MCF 10A (cell line): ENCODE data around the gene PDZRN4. TPM values are rescaled to one million over a fixed set of nuclear protein-coding genes. Genes with fewer than 3 reads are reported as not detected.
A peak's percentile ranks its signal among the peaks of the same experiment; 100 is the strongest.

Experiments
- BruUV-seq: library from RNA; stranded (reverse); fragments of 400-500 nt; replicated peaks from 2 replicates; lab custom pipeline; 2021; lab: Mats Ljungman, UMichigan
- CTCF ChIA-PET: fragments of 300-600 bp; sonication (Branson Sonifier 250); formaldehyde crosslinking; extraction: SDS; loops from one replicate; lab custom pipeline; 2021; ENCODE audit warnings: antibody characterized with exemption, inconsistent platforms; lab: Yijun Ruan, JAX
- POLR2A ChIA-PET: fragments of 300-600, 350-650 bp; sonication (Branson Sonifier 250); formaldehyde crosslinking; extraction: SDS; loops from one replicate; lab custom pipeline; 2020; ENCODE audit warnings: antibody characterized with exemption, inconsistent platforms; lab: Yijun Ruan, JAX
- DNase-seq: peaks from one replicate; pipeline ENCODE4 v3.0.0-alpha.2; 2018; ENCODE audit not compliant: unreplicated experiment
- H3K27ac Mint-ChIP-seq: one replicate; pipeline ENCODE4 v1.8.0; 2022; ENCODE audit warnings: mild to moderate bottlenecking, low read depth, mixed read lengths; ENCODE audit not compliant: unreplicated experiment
- H3K27me3 Mint-ChIP-seq: one replicate; pipeline ENCODE4 v1.8.0; 2022; ENCODE audit warnings: mixed read lengths; ENCODE audit not compliant: insufficient read depth, unreplicated experiment
- H3K36me3 Mint-ChIP-seq: one replicate; pipeline ENCODE4 v1.8.0; 2022; ENCODE audit warnings: mild to moderate bottlenecking, moderate library complexity, mixed read lengths; ENCODE audit not compliant: insufficient read depth, unreplicated experiment
- H3K4me1 Mint-ChIP-seq: one replicate; pipeline ENCODE4 v1.8.0; 2022; ENCODE audit warnings: mixed read lengths; ENCODE audit not compliant: insufficient read depth, unreplicated experiment
- H3K4me3 Mint-ChIP-seq: one replicate; pipeline ENCODE4 v1.8.0; 2022; ENCODE audit warnings: mild to moderate bottlenecking, moderate library complexity, mixed read lengths; ENCODE audit not compliant: unreplicated experiment
- H3K9me3 Mint-ChIP-seq: one replicate; pipeline ENCODE4 v1.8.0; 2022; ENCODE audit warnings: mixed read lengths; ENCODE audit not compliant: unreplicated experiment
- intact Hi-C: fragments of 100-400 bp; cut with micrococcal nuclease; formaldehyde crosslinking; loops from 2 replicates; pipeline ENCODE4 v1.14.1; 2022
- total RNA-seq: library from RNA; stranded (reverse); gene quantifications from 2 replicates; pipeline ENCODE4 v1.2.3, GENCODE V29; 2022
- TF ChIP-seq, protein P1 (sequence below): fragments of 200-600 bp; IDR thresholded peaks from one replicate; pipeline ENCODE4 v1.8.0; 2022; ENCODE audit warnings: antibody characterized with exemption, mild to moderate bottlenecking; ENCODE audit not compliant: unreplicated experiment

Gene PDZRN4
- total RNA-seq, 1 experiment from 2014 or later = not detected

DNA sequence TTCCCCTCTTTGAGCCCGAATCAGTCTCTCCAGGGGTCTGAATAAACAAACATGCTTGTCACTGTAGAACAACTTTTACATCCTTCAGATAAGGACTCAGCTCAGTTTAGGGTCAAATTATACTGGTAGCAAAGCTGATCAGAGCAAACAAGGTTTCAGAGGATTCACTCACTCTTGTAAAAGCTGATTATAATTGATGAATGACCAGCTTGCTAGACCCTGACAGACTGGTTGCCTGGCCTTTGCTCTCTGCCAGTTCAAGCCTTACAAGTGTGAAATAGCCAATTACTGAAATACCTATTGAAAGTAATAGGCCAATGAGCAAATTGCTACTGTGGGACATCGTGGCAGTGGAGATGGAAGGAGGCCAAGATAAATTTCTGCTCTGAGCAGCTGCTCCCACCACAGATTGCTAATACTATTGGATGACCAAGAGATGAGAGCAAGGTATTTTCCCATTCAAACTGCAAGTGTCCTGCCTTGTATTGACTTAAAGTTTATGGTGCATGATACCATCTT lies 177.6 kb downstream of the PDZRN4 start:
- intact Hi-C loops = loop anchor here (10.0 kb wide), 1 partner anchor 659 kb away; no protein-coding TSS in a partner anchor
- TF ChIP-seq, protein P1, sequence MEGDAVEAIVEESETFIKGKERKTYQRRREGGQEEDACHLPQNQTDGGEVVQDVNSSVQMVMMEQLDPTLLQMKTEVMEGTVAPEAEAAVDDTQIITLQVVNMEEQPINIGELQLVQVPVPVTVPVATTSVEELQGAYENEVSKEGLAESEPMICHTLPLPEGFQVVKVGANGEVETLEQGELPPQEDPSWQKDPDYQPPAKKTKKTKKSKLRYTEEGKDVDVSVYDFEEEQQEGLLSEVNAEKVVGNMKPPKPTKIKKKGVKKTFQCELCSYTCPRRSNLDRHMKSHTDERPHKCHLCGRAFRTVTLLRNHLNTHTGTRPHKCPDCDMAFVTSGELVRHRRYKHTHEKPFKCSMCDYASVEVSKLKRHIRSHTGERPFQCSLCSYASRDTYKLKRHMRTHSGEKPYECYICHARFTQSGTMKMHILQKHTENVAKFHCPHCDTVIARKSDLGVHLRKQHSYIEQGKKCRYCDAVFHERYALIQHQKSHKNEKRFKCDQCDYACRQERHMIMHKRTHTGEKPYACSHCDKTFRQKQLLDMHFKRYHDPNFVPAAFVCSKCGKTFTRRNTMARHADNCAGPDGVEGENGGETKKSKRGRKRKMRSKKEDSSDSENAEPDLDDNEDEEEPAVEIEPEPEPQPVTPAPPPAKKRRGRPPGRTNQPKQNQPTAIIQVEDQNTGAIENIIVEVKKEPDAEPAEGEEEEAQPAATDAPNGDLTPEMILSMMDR = no peak

DNA sequence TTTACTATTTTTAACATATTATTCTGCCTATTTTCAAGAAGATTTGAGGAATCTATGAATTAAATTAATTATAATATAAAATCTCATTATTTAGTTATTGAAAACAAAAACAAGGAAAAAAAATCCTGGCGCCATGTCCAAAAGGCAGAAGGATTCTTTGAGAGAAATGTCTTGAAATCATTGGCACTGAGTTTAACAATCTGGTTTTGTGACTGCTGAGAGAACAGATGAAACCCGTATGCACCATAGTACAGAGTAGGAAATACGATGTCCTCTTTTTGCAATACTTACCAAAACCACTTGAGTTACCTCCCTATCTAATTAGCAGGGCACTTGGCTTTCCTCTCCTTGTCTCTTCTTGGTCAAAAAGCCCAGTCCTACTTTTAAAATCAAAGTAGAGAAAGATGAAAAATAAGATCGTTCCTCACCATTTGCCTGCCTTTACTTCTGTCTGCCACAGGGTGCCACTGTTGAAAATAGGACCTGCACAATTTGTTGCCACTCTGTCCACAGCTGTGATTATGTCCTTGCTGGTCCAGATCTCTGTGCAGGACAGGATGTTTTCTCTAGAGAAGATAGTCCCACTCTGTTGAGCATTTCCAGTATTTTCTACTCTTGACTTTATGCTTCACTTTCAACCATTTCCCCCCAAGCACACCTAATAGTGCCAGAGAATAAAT lies 179.7 kb downstream of the PDZRN4 start:
- peak; percentile 24 for DNase-seq
- intact Hi-C loops = loop anchor here (10.0 kb wide), 1 partner anchor 657 kb away; no protein-coding TSS in a partner anchor
- Mint-ChIP-seq H3K27me3 (peaks cover 33% of the 10 kb centered on the region), H3K4me3 (no peak overlapping the region), H3K4me1 (no peaks in the 10 kb centered on the region), H3K36me3 (no peaks in the 10 kb centered on the region), H3K9me3 (peaks cover 7% of the 10 kb centered on the region), H3K27ac (no peak overlapping the region)
- POLR2A ChIA-PET = no interaction called here
- TF ChIP-seq, protein P1 = peak; percentile 21
- CTCF ChIA-PET = interaction anchor here (0.6 to 1.1 kb wide), 5 partner anchors 8 to 945 kb away, joined by 3 to 9 read pairs (median 3); no protein-coding TSS in a partner anchor
- no TSS peak for BruUV-seq

More for the DNA sequence above, 177.6 kb downstream of the PDZRN4 start:
- POLR2A ChIA-PET = no interaction called here
- Mint-ChIP-seq H3K27ac (no peak overlapping the region), H3K9me3 (peaks cover 7% of the 10 kb centered on the region), H3K36me3 (no peaks in the 10 kb centered on the region), H3K27me3 (peaks cover 16% of the 10 kb centered on the region), H3K4me3 (no peak overlapping the region), H3K4me1 (no peaks in the 10 kb centered on the region)
- CTCF ChIA-PET = interaction anchor here (0.9 to 1.2 kb wide), 2 partner anchors 101 to 658 kb away, joined by 3 read pairs; no protein-coding TSS in a partner anchor
- no TSS peak for BruUV-seq
- DNase-seq = no peak

DNA sequence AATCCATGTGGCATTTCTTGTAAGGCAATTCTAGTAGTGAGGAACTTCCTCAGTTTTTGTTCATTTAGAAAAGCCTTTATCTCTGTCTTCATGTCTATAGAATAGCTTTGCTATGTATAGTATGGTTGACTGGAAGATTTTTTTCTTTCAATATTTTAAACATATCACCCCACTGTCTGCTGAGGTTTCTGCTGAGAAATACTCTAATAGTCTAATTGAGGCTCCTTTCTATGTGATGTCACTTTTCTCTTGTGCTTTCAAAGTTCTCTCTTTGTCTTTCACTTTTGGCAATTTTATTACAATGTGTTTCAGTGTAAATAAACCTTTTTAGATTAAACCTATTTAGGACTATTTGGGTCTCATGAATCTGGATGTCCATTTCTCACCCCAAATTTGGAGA lies 192.8 kb downstream of the PDZRN4 start:
- BruUV-seq = no TSS peak
- H3K9me3 Mint-ChIP-seq = peaks cover 15% of the 10 kb centered on the region
- POLR2A ChIA-PET = no interaction called here

DNA sequence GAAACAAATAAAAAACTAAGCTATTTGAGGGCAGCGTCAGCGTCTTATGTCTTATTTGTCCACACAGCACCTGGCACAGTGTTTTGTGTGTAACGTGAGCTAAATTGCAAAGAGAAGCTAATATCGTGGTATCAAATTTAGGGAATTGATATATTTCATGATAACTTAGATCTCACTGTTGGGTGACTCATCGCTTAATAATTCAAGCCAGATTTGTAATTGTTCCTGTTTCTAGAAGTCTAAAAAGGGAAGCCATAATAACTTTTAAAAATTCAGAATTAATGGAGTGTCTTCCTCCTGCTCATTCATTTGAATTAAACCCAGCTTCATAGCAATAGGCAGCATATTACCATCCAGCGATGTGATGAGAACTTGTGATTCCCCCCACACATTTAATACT lies 214.7 kb downstream of the PDZRN4 start:
- intact Hi-C loops = no loop called here
- no peak overlapping the region for H3K4me3 Mint-ChIP-seq
- BruUV-seq = no TSS peak
- POLR2A ChIA-PET = no interaction called here
- CTCF ChIA-PET = no interaction called here
- no peak overlapping the region for H3K27ac Mint-ChIP-seq
- peaks cover 14% of the 10 kb centered on the region for H3K27me3 Mint-ChIP-seq
- TF ChIP-seq, protein P1 = no peak
- no peaks in the 10 kb centered on the region for H3K9me3 Mint-ChIP-seq
- H3K36me3 Mint-ChIP-seq = no peaks in the 10 kb centered on the region
- H3K4me1 Mint-ChIP-seq = peaks cover 5% of the 10 kb centered on the region
- DNase-seq = no peak

More for the DNA sequence above, 192.8 kb downstream of the PDZRN4 start:
- Mint-ChIP-seq H3K27me3 (no peaks in the 10 kb centered on the region), H3K27ac (no peak overlapping the region), H3K4me1 (no peaks in the 10 kb centered on the region), H3K4me3 (no peak overlapping the region), H3K36me3 (no peaks in the 10 kb centered on the region)
- TF ChIP-seq, protein P1 = no peak
- DNase-seq = no peak
- intact Hi-C loops = no loop called here
- CTCF ChIA-PET = no interaction called here
